MCF 10A (cell line): ENCODE results near the gene PNPO. TPM values are rescaled to one million over a fixed set of nuclear protein-coding genes. Genes with fewer than 3 reads are reported as not detected.

Experiments used
- BruUV-seq: library from RNA; stranded (reverse); fragments of 400-500 nt; replicated peaks from 2 replicates; lab custom pipeline; 2021; lab: Mats Ljungman, UMichigan
- CTCF ChIA-PET: fragments of 300-600 bp; sonication (Branson Sonifier 250); formaldehyde crosslinking; extraction: SDS; loops from one replicate; lab custom pipeline; 2021; ENCODE audit warnings: antibody characterized with exemption, inconsistent platforms; lab: Yijun Ruan, JAX
- POLR2A ChIA-PET: fragments of 300-600, 350-650 bp; sonication (Branson Sonifier 250); formaldehyde crosslinking; extraction: SDS; loops from one replicate; lab custom pipeline; 2020; ENCODE audit warnings: antibody characterized with exemption, inconsistent platforms; lab: Yijun Ruan, JAX
- DNase-seq: peaks from one replicate; pipeline ENCODE4 v3.0.0-alpha.2; 2018; ENCODE audit not compliant: unreplicated experiment
- H3K27ac Mint-ChIP-seq: one replicate; pipeline ENCODE4 v1.8.0; 2022; ENCODE audit warnings: mild to moderate bottlenecking, low read depth, mixed read lengths; ENCODE audit not compliant: unreplicated experiment
- H3K27me3 Mint-ChIP-seq: one replicate; pipeline ENCODE4 v1.8.0; 2022; ENCODE audit warnings: mixed read lengths; ENCODE audit not compliant: insufficient read depth, unreplicated experiment
- H3K36me3 Mint-ChIP-seq: one replicate; pipeline ENCODE4 v1.8.0; 2022; ENCODE audit warnings: mild to moderate bottlenecking, moderate library complexity, mixed read lengths; ENCODE audit not compliant: insufficient read depth, unreplicated experiment
- H3K4me1 Mint-ChIP-seq: one replicate; pipeline ENCODE4 v1.8.0; 2022; ENCODE audit warnings: mixed read lengths; ENCODE audit not compliant: insufficient read depth, unreplicated experiment
- H3K4me3 Mint-ChIP-seq: one replicate; pipeline ENCODE4 v1.8.0; 2022; ENCODE audit warnings: mild to moderate bottlenecking, moderate library complexity, mixed read lengths; ENCODE audit not compliant: unreplicated experiment
- H3K9me3 Mint-ChIP-seq: one replicate; pipeline ENCODE4 v1.8.0; 2022; ENCODE audit warnings: mixed read lengths; ENCODE audit not compliant: unreplicated experiment
- CTCF ChIP-seq: fragments of 200-600 bp; IDR thresholded peaks from one replicate; pipeline ENCODE4 v1.8.0; 2022; ENCODE audit warnings: antibody characterized with exemption, mild to moderate bottlenecking; ENCODE audit not compliant: unreplicated experiment
- intact Hi-C: fragments of 100-400 bp; cut with micrococcal nuclease; formaldehyde crosslinking; loops from 2 replicates; pipeline ENCODE4 v1.14.1; 2022
- total RNA-seq: library from RNA; stranded (reverse); gene quantifications from 2 replicates; pipeline ENCODE4 v1.2.3, GENCODE V29; 2022

Gene PNPO
- total RNA-seq, 1 experiment from 2014 or later, result 58.4 TPM

GRCh38 chr17:47946929-47947397, 5.6 kb downstream of the PNPO start:
- intact Hi-C loops, result loop anchor here (1.0 to 5.0 kb wide), 2 partner anchors 104 to 185 kb away; no protein-coding TSS in a partner anchor

GRCh38 chr17:47948706-47949196, 7.4 kb downstream of the PNPO start:
- TF ChIP-seq CTCF, result no peak
- intact Hi-C loops, result loop anchor here (1.0 to 5.0 kb wide), 4 partner anchors 22 to 184 kb away; no protein-coding TSS in a partner anchor
- Mint-ChIP-seq H3K4me3 (no peak overlapping the region), H3K36me3 (peaks cover 38% of the 10 kb centered on the region), H3K27me3 (no peaks in the 10 kb centered on the region), H3K9me3 (no peaks in the 10 kb centered on the region), H3K4me1 (peaks cover 14% of the 10 kb centered on the region), H3K27ac (peak overlapping the region; percentile 21)
- BruUV-seq, result no TSS peak
- DNase-seq, result peak; percentile 38
- ChIA-PET POLR2A (interaction anchor here (0.5 to 11.7 kb wide), 14 partner anchors 9 to 125 kb away, joined by 3 to 256 read pairs (median 4); partner anchors contain the start of genes CDK5RAP3, PRR15L and SP2), CTCF (interaction anchor here (0.6 to 15.6 kb wide), 22 partner anchors 10 to 543 kb away, joined by 3 to 336 read pairs (median 4); partner anchors contain the start of genes CDK5RAP3, PRR15L and SCRN2)

More at GRCh38 chr17:47946929-47947397, 5.6 kb downstream of the PNPO start:
- Mint-ChIP-seq H3K27ac (peak overlapping the region; percentile 19), H3K4me1 (peaks cover 24% of the 10 kb centered on the region), H3K9me3 (no peaks in the 10 kb centered on the region), H3K36me3 (peaks cover 36% of the 10 kb centered on the region), H3K4me3 (no peak overlapping the region), H3K27me3 (no peaks in the 10 kb centered on the region)
- ChIA-PET CTCF (interaction anchor here (0.6 to 15.6 kb wide), 27 partner anchors 8 to 866 kb away, joined by 3 to 336 read pairs (median 4); partner anchors contain the start of genes CDK5RAP3, PRR15L, SCRN2 and SP2), POLR2A (interaction anchor here (0.6 to 7.3 kb wide), 15 partner anchors 8 to 281 kb away, joined by 3 to 117 read pairs (median 6); partner anchors contain the start of genes CDK5RAP3, NFE2L1, PRR15L and SCRN2)
- BruUV-seq, result no TSS peak
- peak; percentile 97 for DNase-seq
- TF ChIP-seq CTCF, result peak; percentile 73

DNA sequence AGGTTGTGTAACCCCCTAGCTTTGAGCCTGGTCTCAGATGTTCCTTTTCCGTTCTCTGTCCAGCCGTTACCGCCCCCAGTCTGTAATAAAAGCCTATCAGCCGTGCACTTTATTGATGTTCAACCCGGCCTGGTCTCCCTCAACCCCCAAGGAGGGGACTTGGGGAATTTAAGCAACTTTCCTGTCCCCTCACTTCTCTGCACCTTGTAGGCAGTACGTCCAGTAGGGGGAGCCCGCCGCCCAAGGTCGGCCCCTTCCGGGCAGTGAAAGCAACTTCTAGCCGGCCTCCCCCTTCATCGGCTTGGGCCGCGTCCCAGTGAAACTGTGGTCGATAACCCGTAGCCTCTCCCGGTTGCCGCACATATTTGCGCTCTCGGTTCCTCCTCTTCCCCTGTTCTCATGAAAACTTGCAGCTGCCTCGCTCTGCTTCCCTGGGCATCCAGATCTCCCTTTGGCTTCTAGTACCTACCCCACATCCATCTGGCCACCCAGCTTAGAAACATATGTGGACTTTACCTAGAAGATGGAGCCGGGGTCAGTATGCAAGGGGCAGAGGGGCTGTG, 7.9 kb downstream of the PNPO start:
- H3K4me1 Mint-ChIP-seq, result peaks cover 15% of the 10 kb centered on the region
- H3K27me3 Mint-ChIP-seq, result no peaks in the 10 kb centered on the region
- H3K36me3 Mint-ChIP-seq, result peaks cover 39% of the 10 kb centered on the region
- intact Hi-C loops, result loop anchor here (1.0 to 5.0 kb wide), 4 partner anchors 21 to 183 kb away; no protein-coding TSS in a partner anchor
- H3K27ac Mint-ChIP-seq, result peak overlapping the region; percentile 21
- DNase-seq, result peak; percentile 86
- peak overlapping the region; percentile 49 for H3K4me3 Mint-ChIP-seq
- CTCF ChIA-PET, result interaction anchor here (0.6 to 15.6 kb wide), 26 partner anchors 10 to 542 kb away, joined by 3 to 336 read pairs (median 4); partner anchors contain the start of genes CDK5RAP3, PRR15L and SCRN2
- no TSS peak for BruUV-seq
- no peaks in the 10 kb centered on the region for H3K9me3 Mint-ChIP-seq
- TF ChIP-seq CTCF, result peak; percentile 86
- POLR2A ChIA-PET, result interaction anchor here (0.5 to 11.7 kb wide), 15 partner anchors 7 to 125 kb away, joined by 3 to 256 read pairs (median 4); partner anchors contain the start of genes CDK5RAP3, PNPO, PRR15L and SP2
